ENCODE measurements around the gene FAM133A.

The FAM133A gene

DNA sequence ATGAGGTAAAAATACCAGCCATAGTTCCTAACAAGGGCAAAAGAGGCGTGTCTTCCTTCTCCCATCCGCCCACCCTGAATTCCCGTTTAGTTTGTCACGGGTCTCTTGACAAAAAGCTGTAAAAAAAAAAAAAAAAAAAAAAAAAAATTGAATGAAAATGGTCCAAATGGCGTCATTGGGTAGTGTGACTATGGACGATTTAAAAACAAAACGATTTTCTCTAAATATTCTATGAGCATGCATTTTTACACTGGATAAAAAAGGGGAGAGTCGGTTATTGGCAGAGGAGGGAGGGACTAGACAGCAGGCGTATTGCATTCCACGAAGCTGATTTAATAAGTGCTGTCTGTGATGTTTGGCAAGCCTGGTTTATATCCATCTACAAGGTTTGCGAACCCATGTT is at the start of gene FAM133A:
Gene FAM133A, plus strand, starts transcription at position 338 of the 403 bp plus-strand sequence. CDS start 35,214 bp downstream, outside the sequence.
- DNase-seq: no peak

DNA sequence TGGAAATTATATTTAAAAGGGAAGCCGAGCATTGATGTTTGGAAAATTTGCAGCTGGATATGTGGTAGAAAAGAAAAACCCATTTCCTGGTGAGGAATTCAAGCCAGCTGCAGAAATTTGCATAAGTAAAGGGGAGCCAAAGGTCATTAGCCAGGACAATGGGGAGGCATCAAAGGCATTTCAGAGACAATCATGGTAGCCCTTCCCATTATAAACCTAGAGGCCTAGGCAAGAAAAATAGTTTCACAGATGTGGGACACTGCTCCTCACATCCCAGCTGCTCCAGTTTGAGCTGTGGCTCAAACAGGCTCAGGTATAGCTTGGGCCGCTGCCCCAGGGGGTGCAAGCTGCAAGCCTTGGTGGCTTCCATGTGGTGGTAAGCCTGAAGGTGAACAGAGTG is 36.4 kb upstream of the FAM133A start:
- no peak for DNase-seq

DNA sequence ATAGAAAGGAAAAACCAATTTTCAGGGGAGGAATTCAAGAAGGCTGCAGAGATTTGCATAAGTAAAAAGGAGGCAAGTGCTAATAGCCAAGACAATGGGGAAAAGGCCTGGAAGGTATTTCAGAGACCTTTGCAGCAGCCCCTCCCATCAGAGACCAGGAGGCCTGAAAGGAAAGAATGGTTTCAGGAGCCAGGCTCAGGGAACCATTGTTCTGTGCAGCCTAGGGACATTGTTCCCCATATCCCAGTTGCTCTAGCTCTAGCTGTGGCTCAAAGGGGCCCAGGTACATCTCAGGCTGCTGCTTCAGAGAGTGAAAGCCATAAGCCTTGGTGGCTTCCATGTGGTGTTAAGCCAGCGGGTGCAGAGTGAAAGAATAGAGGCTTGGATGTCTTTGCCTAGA is 24.6 kb upstream of the FAM133A start:
- DNase-seq: no peak

DNA sequence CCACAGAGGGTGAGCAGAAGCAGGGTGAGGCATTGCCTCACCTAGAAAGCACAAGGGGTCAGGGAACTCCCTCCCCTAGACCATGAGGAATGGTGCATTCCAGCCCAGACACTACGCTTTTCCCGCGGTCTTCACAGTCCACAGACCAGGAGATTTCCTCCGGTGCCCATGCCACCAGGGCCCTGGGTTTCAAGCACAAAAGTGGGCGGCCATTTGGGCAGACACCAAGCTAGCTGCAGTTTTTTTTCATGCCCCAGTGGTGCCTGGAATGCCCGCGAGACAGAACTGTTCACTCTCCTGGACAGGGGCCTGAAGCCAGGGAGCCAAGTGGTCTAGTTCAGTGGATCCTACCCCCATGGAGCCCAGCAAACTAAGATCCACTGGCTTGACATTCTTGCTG is 13.4 kb upstream of the FAM133A start:
- DNase-seq: no peak

DNA sequence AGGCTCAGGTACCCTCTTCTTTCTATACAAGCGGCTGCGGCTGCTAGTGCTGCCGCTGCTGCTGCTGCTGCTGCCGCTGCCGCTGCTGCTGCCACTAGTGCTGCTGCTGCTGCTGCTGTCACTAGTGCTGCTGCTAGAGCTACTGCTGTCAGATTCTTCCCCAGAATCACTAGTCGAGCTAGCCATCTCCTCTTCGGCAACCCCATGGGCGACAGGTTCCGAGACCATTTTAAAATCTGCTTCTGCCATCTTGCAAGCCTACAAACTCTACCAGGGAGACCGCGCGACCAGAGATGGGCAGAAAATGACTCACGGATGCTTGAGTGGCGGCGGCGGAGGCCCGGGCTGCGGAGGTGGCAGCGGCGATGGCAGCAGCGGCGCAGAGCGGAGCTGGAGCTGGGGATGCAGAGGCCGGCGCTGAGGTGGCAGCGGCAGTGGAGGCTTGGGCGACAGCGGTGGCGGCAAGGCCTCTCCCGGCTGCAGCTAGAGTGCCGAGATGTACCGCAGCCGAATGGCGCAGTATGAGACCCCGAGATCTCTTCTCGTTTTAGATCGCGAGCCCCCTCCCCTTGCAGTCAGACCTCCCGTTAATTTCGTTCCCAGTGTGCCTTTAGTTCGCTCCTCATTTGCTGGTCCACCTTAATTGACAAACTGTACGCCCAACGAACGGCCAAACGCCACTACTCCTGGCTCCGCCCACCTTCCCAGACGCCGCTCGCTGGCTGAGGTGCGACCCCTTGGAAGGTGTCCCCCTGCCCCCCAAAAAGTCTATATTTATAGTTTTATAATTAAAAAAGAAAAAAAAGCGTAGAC is 744 bp upstream of the FAM133A start, which contains the start of gene NAP1L3:
Gene NAP1L3, minus strand, starts transcription at position 523 of the 813 bp plus-strand sequence. Its CDS starts 274 bp downstream, at position 249.
- peak; percentile 70 for DNase-seq

DNA sequence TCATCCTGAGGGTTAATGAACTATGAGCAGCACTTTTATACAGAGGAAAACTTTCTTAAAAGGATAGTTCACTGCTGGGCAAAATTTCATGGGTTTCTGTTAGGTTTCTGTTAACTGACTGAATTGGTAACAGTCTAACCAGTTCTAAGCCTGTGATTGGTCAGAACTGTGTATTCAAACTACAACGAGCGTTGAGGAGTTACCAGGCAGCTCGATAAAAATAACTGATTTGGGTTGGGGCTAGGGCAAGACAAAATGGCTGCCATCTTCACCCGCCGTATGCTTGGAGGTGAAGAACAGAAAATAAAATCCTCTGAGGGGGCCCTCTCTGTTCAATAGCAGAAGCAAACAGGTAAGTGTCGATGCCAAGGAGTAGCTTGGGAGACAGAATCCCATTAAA is 22.0 kb downstream of the FAM133A start:
- no peak for DNase-seq

DNA sequence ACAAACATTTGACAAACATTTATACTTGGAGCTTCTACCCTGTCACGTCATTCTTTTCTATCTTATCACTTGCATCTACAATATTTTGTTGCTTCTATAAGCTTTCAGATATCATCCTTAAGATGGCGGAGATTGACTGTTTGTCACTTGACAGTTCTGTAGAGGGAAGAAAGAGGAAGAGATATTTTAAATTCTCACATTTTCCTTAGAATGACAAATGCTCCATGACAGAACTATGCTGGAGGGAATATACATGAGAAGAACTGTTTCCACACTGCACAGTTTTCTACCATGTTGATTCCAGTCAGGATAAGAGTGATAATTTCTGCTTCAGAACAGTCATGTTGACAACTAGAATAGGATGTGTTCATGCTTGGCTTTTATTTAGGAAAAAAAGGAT is 29.7 kb downstream of the FAM133A start:
- no peak for DNase-seq

DNA sequence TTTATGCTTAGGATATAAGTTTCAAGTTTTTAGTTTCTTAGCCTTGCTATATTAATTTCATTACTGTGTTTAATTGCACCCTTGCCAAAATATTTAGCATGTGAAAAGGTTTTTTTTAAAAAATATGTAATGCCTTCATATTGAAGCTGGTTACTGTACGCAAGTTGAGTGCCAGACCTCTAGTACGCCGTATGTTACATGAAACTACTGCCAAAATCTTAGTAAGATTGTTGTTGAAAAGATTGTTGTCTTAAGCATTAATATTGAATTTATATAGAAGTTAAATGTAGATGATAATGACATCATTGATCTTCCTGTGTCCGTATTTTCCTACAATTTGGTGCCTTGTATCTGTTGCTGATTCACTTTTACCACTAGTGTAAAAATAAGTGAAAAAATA is 37.1 kb downstream of the FAM133A start:
- DNase-seq: no peak

DNA sequence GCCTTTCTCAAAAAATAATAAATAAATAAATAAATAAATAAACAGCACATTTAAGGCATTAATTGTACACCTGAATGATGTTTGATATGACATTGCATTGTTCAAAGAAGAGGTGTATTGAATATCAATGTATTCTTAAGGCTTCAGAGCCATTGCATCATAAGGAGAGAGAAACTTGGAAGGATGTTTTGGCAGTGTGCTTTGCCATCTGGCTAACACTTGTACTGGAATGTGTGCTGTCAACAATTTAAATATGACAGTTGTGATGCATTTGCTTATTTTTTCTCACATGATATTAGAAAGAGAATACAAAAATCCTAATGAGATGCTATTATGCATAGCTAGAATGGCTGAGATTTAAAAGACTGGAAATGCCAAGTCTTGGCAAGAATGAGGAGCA is 67.8 kb downstream of the FAM133A start:
- no peak for DNase-seq

DNA sequence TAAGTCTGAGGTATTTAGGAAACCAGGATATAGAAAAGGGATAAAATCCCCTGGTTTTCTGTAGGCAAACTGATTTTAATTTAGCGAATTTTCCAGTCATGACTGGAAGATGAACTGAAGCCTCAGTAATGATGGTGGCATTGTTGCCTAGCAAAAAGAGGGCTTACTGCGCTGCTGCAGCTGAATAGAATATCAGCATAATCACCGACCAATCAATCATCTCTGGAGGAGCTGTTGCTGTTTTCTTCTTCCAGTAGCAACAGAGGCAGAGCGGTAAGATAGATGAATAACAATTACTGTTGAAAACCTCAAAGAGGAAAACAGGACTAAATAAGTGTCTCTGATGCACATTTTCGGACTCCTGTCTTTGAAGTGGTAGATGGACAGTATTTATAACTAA is 86.2 kb downstream of the FAM133A start:
- DNase-seq: no peak
